ENCODE measurements around the gene BCL2L11.

The BCL2L11 gene

DNA sequence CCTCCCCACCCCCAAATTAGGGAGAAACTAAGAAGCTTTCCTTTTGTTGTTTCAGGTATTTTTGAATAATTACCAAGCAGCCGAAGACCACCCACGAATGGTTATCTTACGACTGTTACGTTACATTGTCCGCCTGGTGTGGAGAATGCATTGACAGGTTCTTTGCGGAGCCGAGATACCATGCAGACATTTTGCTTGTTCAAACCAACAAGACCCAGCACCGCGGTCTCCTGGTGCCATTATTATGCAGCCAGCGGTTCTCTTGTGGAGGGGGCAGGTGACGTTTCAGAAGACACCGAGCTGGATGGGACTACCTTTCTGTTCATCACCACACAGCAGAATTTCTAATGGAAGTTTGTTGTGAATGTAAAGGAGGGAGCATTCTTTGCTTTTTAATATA is 43.4 kb downstream of the BCL2L11 start:
- Mint-ChIP-seq H3K9me3 (no peaks in the 10 kb centered on the region), H3K27me3 (ENCODE audit: low read depth) (no peaks in the 10 kb centered on the region), H3K36me3 (ENCODE audit: low read depth) (peaks cover 61% of the 10 kb centered on the region), H3K4me3 (no peak overlapping the region), H3K27ac (no peak overlapping the region), H3K4me1 (peaks cover 56% of the 10 kb centered on the region)
- no peak for TF ChIP-seq CTCF (IDR thresholded peaks at IDR 0.05; ENCODE audit: unreplicated experiment in 3 of 3)

GRCh38 chr2:111165084-111165483 is 44.4 kb downstream of the BCL2L11 start:
- no peak overlapping the region for H3K4me3 Mint-ChIP-seq
- H3K36me3 Mint-ChIP-seq (ENCODE audit: low read depth) = peaks cover 57% of the 10 kb centered on the region
- no peak for TF ChIP-seq CTCF (IDR thresholded peaks at IDR 0.05; ENCODE audit: unreplicated experiment in 3 of 3)
- H3K27ac Mint-ChIP-seq = no peak overlapping the region
- no peaks in the 10 kb centered on the region for H3K27me3 Mint-ChIP-seq (ENCODE audit: low read depth)
- peaks cover 63% of the 10 kb centered on the region for H3K4me1 Mint-ChIP-seq
- no peaks in the 10 kb centered on the region for H3K9me3 Mint-ChIP-seq

DNA sequence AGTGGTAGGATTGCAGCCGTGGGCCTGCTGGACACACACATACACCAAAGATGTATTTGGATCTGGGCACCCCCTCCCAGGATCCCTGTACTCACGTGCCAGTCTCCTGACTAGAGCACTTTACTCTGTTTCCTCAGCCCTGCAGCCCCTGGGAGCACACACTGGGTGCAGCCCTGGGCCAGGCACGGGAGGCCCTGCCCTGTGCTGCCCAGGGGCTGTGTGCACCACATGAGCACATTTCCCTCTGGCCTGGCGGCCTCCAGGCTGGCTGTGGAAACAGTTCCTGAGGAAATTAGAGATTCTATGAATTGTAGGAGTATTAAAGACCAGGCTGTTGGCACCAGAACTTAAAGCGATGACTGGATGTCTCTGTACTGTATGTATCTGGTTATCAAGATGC is 45.4 kb downstream of the BCL2L11 start:
- H3K36me3 Mint-ChIP-seq (ENCODE audit: low read depth) = peaks cover 47% of the 10 kb centered on the region
- TF ChIP-seq CTCF (IDR thresholded peaks at IDR 0.05; ENCODE audit: unreplicated experiment in 3 of 3) = no peak
- H3K4me1 Mint-ChIP-seq = peaks cover 60% of the 10 kb centered on the region
- no peaks in the 10 kb centered on the region for H3K9me3 Mint-ChIP-seq
- no peak overlapping the region for H3K27ac Mint-ChIP-seq
- H3K27me3 Mint-ChIP-seq (ENCODE audit: low read depth) = no peaks in the 10 kb centered on the region
- H3K4me3 Mint-ChIP-seq = no peak overlapping the region

DNA sequence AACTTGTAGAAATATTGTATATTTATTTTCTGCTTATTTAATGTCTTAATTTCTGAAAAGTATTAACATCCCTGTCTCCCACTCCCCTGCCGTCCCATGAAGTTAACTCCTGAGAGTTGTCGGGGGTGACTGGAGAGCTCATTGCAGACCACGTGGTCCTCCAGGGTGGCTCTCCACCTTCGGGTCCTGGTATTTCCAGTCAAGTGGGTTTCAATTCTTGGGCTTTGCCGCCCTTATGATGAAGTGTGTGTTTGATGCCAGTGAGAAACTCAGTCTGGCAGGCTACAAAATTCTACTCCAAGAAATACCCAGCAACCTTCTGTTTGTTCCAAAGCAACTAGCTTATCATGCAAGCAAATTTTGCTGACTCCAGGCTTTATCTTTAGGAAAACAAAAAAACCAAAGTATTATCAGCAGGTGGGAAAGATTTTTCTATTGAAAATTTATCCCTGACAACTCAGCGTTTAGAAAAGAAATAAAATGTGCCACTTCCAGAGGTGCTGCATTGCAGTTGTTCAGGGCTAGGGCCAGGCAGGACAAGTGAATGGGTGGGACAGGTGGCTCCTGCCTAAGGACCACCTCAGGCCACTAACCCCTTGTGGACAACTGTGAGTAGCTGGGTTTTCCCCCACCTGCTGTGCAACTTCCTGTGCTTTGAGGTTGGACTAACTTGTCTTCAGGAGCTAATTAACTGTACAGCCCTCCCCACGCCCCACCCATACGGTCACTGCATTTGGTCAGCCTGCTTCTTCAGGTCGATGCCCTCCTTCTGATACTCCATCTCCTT is 46.6 kb downstream of the BCL2L11 start:
- no peaks in the 10 kb centered on the region for H3K9me3 Mint-ChIP-seq
- peaks cover 51% of the 10 kb centered on the region for H3K4me1 Mint-ChIP-seq
- H3K4me3 Mint-ChIP-seq = no peak overlapping the region
- H3K36me3 Mint-ChIP-seq (ENCODE audit: low read depth) = peaks cover 40% of the 10 kb centered on the region
- H3K27ac Mint-ChIP-seq = no peak overlapping the region
- no peaks in the 10 kb centered on the region for H3K27me3 Mint-ChIP-seq (ENCODE audit: low read depth)
- TF ChIP-seq CTCF (IDR thresholded peaks at IDR 0.05; ENCODE audit: unreplicated experiment in 3 of 3) = no peak

DNA sequence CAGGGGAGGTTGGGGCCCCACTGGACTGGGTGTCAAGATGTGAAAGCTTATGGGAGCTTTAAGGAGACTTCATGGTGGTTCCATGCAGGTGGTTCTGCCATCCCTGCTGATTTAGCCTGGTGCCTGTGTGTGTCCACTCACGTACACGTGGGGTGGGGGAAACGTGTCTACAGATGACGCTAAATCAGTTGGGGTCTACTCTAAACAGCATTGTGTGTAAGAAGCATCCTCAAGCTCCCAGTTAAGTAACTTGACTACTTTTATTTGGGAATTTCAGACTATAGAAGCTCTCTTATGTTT is 47.1 kb downstream of the BCL2L11 start:
- H3K36me3 Mint-ChIP-seq (ENCODE audit: low read depth) = peaks cover 35% of the 10 kb centered on the region

More for the DNA sequence above, 47.1 kb downstream of the BCL2L11 start:
- no peak for TF ChIP-seq CTCF (IDR thresholded peaks at IDR 0.05; ENCODE audit: unreplicated experiment in 3 of 3)
- H3K27ac Mint-ChIP-seq = no peak overlapping the region
- no peak overlapping the region for H3K4me3 Mint-ChIP-seq
- H3K9me3 Mint-ChIP-seq = no peaks in the 10 kb centered on the region
- H3K4me1 Mint-ChIP-seq = peaks cover 45% of the 10 kb centered on the region
- no peaks in the 10 kb centered on the region for H3K27me3 Mint-ChIP-seq (ENCODE audit: low read depth)

Data from nephron (organoid).